ENCODE data around the gene TLCD3B.

The TLCD3B gene

DNA sequence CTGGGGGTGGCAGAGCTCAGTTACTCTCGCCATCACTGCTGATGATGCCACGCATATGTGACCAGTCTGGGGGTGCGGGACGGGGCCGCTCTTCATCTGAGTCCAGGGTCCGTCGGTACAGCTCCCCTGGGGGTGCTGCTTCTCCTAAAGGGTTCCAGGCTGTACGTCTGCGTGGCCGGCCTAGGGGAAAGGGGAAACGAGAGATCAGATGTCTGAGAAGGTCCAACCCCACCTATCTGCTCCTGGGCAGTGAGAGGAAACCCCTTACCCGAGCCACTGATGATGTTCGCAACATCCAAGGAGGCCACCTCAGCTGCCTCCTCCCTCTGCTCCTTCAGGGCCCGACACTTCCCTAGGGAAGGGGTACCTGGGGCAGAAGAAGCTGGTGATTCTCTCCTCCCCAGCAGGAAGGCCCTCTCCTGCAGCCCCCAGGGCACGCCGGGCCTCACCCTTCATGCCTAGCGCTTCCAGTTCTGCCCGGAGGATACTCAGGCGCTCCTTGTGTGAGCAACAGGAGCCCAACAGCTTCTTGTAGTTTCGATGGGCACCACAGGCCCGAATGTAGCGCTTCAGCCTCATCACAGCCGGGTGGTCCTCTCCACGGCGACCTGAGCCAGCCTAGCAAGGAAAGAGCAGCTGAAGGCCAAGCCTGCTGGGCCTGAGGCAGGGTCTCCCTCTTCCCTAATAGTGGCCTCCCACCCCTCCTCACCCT is 37.7 kb downstream of the TLCD3B start:
- TF ChIP-seq, protein P1, sequence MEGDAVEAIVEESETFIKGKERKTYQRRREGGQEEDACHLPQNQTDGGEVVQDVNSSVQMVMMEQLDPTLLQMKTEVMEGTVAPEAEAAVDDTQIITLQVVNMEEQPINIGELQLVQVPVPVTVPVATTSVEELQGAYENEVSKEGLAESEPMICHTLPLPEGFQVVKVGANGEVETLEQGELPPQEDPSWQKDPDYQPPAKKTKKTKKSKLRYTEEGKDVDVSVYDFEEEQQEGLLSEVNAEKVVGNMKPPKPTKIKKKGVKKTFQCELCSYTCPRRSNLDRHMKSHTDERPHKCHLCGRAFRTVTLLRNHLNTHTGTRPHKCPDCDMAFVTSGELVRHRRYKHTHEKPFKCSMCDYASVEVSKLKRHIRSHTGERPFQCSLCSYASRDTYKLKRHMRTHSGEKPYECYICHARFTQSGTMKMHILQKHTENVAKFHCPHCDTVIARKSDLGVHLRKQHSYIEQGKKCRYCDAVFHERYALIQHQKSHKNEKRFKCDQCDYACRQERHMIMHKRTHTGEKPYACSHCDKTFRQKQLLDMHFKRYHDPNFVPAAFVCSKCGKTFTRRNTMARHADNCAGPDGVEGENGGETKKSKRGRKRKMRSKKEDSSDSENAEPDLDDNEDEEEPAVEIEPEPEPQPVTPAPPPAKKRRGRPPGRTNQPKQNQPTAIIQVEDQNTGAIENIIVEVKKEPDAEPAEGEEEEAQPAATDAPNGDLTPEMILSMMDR (conservative IDR thresholded peaks at IDR 0.05) = no peak
- no peak for TF ChIP-seq ZFX (IDR thresholded peaks at IDR 0.05)

DNA sequence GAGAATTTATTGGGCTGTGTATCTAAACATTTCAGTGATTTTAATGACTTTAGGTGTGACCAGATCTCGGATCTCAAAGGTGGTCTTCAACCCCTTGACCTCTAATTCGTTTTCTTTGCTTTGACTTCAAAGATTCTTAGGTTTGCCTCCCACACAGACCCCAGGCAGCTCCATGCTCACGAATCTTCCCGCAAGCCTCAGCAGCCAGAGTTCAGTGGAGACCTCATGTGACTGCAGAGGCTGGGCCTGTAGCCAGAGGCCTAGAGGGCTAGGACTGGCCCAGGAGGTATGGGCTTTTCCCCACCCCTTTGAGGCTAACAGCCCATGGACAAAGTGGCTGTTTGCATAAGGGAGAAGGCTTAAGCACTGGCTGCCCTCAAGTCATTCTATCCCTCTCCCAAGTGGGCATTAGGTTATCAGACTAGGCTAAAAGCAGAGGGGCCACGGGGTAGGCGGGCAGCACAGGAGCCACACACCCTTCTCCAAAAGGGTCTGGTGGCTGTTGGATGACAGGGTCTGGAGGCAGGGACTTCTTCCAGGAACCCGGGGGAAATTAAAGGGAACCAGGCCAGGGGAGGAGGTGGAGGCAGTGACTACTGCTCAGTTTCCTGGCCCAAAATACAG is 38.6 kb downstream of the TLCD3B start:
- TF ChIP-seq, protein P1 (conservative IDR thresholded peaks at IDR 0.05) = no peak
- no peak for TF ChIP-seq ZFX (IDR thresholded peaks at IDR 0.05)
- H3K27ac ChIP-seq = no peak overlapping the region

More for the DNA sequence above, 37.7 kb downstream of the TLCD3B start:
- H3K27ac ChIP-seq = no peak overlapping the region

DNA sequence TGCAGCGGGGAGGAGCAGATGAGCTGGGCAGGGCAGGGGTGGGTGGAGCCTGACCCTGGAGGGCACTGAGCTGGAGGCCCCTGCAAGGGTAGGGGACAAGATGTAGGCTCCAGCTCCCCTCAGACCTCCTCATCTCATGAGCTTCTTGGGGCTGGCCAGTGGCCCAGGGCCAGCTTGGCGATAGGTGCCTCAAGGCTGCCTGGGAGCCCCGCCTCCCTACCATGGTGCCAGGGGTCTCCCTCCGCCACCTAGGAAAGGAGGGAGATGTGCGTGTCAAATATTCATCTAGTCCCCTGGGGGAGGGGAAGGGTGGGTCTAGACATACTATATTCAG is 39.5 kb downstream of the TLCD3B start:
- TF ChIP-seq, protein P1 (conservative IDR thresholded peaks at IDR 0.05) = no peak
- TF ChIP-seq ZFX (IDR thresholded peaks at IDR 0.05) = no peak
- no peak overlapping the region for H3K27ac ChIP-seq

DNA sequence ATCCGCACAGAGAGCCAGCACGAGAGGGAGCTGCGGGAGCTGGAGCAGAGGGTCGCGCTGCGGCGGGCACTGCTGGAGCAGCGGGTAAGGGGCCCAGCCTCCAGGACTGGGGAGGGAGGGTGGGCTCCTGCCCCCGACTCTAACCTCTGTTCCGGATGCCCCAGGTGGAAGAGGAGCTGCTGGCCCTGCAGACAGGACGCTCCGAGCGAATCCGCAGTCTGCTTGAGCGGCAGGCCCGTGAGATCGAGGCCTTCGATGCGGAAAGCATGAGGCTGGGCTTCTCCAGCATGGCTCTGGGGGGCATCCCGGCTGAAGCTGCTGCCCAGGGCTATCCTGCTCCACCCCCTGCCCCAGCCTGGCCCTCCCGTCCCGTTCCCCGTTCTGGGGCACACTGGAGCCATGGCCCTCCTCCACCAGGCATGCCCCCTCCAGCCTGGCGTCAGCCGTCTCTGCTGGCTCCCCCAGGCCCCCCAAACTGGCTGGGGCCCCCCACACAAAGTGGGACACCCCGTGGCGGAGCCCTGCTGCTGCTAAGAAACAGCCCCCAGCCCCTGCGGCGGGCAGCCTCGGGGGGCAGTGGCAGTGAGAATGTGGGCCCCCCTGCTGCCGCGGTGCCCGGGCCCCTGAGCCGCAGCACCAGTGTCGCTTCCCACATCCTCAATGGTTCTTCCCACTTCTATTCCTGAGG is 40.0 kb downstream of the TLCD3B start:
- no peak overlapping the region for H3K27ac ChIP-seq
- TF ChIP-seq, protein P1 (conservative IDR thresholded peaks at IDR 0.05) = no peak
- no peak for TF ChIP-seq ZFX (IDR thresholded peaks at IDR 0.05)

DNA sequence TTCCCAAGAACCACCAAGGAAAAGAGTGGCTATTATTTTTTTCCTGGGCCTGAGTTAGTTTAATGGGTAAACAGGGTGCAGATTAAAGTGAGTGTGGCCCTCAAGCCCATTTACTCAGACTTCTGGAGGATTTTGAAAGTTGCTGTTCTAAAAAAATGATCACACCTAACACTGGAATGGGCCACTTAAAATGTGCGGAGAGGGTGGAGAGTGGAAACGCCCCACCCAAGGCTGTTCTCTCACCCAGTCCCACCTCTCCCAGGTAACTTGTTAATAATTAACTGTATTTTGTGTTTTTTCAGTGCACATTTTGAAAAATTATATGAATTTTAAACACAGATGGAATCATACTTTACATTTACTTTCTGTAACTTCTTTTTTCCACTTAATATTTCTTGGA is 41.0 kb downstream of the TLCD3B start:
- no peak overlapping the region for H3K27ac ChIP-seq
- TF ChIP-seq, protein P1 (conservative IDR thresholded peaks at IDR 0.05) = no peak
- TF ChIP-seq ZFX (IDR thresholded peaks at IDR 0.05) = no peak

DNA sequence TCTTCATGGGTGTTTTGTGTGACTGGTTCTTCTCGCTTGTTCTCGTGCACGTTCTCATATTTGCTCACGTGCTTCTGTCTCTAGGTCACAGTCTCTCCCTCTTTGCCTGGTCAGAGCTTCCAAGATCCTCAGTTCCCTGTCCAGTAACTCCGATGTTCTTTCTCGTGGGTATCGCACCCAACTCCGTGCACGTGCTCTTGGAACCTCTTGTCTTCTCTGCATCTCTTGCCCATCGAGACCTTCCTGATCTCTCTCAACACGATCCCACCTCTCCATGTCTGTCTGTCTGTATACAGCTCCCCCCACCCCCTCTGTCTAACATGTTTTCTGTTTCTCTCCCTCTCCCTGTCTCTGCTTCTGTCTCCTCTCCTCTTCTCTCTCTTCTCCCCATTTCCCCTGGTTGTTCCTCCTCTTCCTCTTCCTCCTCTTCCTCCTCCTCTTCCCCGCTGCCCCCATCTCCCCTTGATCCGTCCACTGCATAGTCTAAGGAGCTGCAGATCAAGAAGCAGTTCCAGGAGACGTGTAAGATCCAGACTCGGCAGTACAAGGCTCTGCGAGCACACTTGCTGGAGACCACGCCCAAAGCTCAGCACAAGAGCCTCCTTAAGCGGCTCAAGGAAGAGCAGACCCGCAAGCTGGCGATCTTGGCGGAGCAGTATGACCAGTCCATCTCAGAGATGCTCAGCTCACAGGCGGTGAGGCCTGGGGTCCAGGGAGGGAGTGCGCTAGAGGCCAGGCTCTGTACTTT is 41.8 kb downstream of the TLCD3B start:
- H3K27ac ChIP-seq = no peak overlapping the region
- no peak for TF ChIP-seq ZFX (IDR thresholded peaks at IDR 0.05)
- TF ChIP-seq, protein P1 (conservative IDR thresholded peaks at IDR 0.05) = no peak
